Activated CD4-positive, alpha-beta T cell treated with anti-CD3 and anti-CD28 coated beads for 48 hours (primary cell): ENCODE results near the gene STRA8.

Experiments used
- DNase-seq: peaks from one replicate; pipeline ENCODE4 v3.0.0-alpha.2; 2020

Gene STRA8, protein sequence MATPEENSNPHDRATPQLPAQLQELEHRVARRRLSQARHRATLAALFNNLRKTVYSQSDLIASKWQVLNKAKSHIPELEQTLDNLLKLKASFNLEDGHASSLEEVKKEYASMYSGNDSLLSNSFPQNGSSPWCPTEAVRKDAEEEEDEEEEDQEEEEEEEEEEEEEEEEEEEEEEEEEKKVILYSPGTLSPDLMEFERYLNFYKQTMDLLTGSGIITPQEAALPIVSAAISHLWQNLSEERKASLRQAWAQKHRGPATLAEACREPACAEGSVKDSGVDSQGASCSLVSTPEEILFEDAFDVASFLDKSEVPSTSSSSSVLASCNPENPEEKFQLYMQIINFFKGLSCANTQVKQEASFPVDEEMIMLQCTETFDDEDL

DNA sequence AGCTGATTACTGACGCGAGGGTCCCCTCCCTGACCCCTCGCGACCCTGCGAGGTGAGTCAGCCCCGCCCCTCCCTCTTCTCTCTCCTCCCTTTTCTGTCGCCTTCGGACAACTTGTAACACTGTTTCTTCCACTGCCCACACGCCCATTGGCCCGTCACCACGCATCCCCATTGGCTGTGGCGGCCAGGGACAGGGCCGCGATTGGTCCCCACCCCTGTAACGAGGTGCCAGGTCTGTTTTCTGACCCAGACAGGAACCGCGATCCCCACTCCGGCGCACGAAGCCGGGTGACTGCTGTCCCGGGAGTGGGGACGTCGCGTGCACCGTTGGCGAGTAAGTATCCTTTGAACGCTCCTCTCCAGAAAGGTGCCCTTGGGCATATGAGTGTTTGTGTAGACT, at the start of gene STRA8:
TSS of gene STRA8 (plus strand) at position 269 of the 400 bp plus-strand sequence. CDS start 6,687 bp downstream, outside the sequence.
- DNase-seq: no peak

DNA sequence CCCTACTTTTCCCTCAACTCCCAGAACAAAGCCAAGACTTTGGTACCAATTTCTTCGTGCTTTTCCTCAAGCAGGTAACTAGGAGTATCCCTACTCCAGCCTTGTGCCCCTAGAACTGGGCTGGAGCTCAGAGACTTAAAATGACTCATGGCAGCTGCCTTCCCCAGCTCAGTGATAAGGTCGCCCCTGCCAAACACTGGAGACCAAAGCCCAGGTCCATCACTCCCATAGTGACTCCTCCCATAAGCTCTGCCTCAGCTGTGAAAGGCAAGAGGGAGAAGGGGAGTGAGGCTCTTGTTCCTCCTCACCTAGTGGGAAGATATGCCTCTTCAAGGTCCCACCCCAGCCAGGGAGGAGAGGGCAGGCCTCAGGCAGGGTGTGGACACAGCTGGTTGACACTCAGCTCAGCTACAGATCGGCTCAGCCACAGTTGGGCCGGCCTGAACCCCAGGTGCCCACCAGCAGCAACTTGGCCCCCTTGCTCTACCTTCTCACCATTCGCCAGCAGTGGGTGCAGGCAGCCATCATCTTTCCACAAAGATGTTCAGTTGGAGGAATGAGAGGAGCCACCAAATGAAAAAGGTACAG, 49.3 kb upstream of the STRA8 start:
- no peak for DNase-seq

DNA sequence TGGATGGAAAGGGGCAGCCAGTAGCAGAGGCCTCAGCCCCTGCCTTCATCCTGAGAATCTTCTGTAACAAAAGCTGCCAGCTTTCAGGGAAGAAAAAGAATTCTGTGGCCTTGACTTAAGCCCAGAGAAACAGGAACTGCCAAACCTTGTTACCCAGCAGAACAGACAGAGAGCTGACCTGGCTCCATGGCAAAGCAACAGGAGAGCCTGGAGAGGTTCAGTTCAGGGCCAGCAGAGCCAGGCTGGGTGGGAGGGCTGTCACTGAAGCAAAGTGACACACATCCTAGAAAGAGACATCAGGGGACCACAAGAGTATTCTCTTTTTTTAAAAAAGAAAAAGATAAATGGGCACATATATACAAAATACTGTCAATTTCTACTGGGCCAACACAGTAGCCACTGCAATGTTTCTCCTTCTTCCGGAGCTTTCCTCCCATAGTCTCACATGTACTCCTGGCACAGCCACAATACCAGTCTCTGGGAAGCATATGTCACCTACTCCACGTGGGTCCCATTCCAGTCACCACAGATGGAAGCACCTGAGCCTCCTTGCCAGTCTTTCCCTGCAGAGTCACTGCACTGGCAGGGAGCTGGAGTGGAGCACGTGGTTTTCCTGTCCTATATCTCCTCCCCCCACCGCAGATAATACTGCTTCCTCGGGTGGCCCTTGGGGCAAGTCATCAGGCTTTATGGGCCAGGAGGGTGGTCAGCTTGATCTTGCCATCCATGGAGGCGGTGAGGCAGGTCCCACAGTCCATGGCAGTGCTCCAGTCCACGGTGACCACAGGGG, 48.0 kb upstream of the STRA8 start:
- no peak for DNase-seq

DNA sequence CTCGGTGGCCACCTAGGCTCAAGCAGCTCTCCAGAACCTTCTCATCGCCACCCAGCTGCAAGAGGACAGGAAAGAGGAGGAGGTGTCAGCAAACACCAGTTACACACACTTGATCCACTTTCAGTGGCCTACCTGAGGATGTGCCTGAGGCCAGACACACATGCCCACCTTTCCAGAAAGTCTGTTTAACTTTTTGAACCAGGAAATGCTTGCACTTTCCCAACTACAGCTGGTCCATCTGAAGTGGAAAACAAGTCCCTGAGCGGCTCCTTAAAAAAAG, 47.4 kb upstream of the STRA8 start:
- DNase-seq: no peak

DNA sequence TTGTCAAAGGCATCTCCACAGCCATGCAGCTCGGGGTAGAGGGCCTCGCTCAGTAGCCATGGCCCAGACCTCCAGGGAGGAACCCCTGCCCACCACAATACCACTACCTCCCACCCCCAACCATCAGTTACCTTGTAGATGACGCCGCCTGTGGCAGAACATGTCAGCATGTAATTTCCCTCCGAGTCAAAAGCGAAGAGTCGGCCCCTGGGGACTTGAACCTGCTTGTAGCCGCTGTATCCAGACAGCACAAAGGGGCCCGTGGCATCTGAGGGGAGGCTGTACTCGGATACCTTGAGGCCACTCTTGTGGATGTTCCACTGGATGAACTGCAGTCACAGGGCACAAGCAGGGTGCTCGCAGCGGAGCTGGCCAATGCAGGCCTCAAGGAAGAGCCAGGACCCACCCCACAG, 46.8 kb upstream of the STRA8 start:
- no peak for DNase-seq

DNA sequence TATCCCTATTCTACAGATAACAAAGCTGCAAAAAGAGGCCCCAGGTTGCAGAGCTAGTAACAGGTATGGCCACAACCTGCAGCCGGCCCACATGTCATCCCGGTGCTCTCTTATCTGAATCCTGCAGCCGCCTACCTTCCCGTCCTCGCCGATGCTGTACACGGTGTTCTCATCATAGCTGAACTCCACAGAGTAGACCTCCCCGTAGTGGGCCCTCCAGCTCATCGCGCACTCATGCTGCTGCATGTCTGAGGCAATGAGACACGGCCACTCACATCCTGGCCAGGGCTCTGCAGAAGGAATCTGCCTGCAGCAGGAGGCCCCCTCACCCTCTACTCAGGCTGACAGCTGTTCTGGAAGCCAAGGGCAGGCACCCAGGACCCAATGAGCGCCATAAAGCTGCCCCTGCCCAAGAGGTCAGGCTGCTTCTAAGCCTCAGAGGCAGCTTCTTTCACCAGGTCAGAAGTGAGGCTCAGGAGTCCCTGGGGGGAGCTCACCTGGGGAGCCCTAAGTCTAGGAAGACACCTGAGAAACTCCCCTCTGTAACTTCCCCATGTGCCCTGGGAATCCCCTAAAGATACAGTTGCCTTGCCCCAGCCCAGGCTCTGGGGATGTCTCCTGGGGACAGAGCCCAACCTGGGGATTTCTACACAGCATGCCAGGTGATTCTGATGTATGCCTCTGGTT, 45.2 kb upstream of the STRA8 start:
- no peak for DNase-seq

DNA sequence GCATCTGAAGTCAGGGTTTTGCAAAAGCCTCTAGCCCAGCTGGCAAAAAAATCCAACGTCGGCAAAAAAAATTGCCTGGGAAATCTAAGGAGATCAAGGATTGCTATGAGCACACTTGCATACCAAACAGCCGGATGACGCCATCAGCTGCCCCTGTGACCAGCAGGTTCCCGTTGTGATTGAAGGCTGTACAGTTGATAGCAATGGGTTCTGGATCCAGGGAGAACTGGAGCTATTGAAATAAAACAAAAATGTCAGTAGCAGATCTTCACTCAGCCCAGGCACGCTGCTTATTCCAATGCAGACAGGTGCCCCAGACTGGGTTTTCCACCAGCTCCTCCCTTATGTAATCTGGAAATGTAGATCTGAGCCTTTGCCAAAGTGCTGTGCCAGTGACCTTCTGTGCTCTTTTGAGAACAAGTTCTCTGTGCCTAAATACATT, 44.4 kb upstream of the STRA8 start:
- DNase-seq: no peak

DNA sequence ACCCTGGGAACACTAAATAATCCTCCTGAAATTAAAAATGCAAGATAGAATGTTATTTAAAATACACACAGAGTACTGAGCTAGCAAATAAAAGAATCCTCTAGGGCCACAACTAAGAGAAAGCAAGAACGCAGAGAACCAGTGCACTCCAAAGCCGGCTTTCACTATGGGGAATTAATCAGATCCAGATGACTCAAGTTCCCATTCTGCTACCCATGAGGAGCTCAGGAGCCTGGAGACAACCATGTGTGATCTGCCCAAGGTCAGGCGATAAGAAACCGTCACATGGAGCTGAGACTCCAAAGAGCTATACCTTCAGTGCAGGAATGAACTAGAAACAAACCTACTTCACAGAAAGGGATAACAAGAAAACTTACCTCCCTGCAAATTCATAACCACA, 43.7 kb upstream of the STRA8 start:
- no peak for DNase-seq

- no peak for DNase-seq
Observed at GRCh38 chr7:135190703-135191102, 42.9 kb upstream of the STRA8 start.

GRCh38 chr7:135192914-135193536, 40.6 kb upstream of the STRA8 start:
- DNase-seq: no peak

DNA sequence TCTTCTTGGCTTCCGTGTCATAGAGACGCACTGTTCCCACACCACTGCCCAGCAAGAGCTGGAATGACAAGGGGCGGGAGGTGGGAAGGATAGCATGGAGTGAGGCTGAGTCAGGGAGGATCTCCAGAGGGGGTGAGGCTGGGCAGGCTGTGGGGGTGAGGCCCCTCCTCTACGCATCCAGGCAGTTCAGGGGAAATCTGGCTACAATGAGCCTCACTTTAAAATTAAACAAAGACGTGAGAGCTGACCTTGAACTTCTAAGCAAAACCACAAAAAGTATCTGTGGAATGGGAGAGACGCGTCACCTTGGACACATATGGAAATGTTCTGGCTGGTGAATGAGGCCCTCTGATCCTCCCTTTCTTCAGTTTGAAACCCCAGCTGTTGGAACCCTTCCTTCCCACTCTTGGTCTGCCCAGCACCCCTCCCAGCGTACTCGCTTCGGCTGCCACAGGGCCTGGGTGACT, 40.0 kb upstream of the STRA8 start:
- no peak for DNase-seq

DNA sequence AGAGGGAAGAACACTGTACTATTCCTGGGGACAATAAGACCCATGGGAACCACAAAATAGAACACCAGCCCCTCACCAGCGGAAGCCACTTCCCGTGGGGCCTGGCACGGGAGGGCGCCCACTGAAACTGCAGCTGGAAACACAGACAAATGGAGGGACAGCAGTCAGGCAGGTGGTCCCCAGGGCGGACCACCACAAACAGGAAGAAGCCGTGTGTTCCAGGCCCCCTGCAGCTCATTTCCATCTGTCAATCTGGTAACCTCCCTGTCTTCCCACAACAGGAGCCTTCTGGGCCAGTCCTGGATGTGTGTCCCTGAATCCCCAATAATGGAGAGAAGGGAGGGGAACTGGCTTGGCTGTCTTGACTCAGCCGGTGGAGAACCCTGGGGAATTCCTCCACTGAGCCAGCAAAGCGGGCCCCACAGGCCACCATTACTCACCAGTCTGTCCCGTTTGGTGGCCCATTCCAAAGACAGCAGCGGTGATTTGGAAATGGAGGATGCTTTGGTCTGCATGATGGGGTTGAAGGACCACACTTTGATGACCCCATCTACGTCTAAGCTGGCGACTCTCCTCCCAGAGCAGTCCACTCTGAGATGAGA, 39.0 kb upstream of the STRA8 start:
- DNase-seq: no peak

DNA sequence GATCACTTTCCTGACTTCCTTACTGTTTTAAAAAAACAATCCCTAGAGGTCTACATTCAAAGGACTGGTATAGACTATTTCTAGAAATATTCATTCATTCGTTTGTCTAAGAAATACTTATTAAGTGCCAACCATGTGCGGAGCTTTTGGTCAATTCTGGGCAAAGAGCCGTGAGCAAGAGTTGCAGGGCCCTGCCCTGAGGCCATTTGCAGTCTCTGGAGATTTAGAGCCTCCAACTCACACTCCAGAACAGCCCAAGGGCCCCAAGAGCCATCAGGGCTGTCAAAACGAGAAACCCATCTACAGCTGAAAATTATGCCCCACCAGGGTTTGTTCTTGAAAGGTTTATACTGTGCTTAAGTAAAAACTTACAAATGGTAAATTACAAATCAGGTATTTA, 38.5 kb upstream of the STRA8 start:
- DNase-seq: no peak

- DNase-seq: no peak
Observed at GRCh38 chr7:135195968-135196629, 37.5 kb upstream of the STRA8 start.

- no peak for DNase-seq
Observed at GRCh38 chr7:135197343-135197742, 36.3 kb upstream of the STRA8 start.

DNA sequence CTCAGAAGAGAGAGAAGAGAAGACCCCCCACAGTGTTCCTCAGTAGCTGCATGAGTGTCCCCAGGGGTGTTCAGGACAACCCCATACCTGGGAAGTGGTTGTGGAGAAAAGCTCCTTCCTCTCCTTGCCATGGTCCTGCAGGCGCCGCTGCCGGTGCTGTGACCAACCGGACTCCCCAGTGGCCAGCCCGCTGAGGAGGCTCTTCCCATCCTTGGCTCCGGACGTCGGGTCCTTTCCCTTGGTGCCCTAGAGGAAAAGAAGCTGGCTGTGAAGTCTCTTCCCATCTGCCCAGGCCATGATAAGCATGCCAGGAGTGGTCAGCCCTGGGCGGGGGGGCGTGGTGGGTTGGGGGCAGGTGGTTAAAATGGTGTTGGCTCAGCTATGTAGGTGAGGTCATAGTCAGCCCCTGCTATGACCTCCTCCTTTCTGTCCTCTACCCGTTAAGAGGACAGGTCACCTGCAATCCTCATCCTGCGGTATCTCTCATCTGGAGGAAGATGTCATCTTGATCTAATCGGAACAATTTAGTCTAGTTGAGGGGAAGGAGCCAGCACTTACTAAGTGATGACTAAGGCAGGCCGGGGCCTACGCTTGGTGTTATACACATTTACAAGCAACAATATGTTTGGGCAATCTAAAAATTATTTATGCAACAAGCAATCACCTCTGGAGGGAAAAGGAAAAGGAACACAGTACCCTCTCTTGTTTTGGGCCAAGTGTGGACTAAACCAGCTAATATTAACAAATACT, 35.6 kb upstream of the STRA8 start:
- peak; percentile 17 for DNase-seq

GRCh38 chr7:135199439-135199838, 34.2 kb upstream of the STRA8 start:
- DNase-seq: no peak

DNA sequence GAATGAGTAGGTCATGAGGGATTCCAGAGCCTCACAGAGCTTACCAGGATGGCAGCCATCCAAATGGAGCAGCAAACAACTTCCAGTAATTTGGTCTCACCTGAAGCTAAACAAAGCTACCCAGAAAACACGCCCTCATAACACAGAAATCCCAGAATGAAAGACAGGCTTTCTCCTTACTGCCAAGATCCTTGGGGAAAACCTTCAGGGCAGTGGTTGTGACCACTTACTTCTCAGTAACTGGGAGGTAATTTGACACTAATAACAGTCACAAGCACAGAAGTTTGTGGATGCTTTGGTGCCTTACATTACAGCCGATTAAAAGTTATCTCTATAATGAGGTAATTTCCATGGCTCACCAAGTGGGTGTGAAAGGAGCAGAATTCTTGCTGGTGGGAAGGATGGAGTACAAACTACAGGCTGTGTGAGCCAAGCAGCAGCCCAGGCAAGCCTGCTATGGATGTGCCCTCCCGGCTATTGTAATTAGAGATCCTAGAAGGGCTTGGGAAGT, 32.8 kb upstream of the STRA8 start:
- DNase-seq: no peak

GRCh38 chr7:135201350-135201749, 32.3 kb upstream of the STRA8 start:
- no peak for DNase-seq

- no peak for DNase-seq
Observed at GRCh38 chr7:135204341-135204749, 29.3 kb upstream of the STRA8 start.

DNA sequence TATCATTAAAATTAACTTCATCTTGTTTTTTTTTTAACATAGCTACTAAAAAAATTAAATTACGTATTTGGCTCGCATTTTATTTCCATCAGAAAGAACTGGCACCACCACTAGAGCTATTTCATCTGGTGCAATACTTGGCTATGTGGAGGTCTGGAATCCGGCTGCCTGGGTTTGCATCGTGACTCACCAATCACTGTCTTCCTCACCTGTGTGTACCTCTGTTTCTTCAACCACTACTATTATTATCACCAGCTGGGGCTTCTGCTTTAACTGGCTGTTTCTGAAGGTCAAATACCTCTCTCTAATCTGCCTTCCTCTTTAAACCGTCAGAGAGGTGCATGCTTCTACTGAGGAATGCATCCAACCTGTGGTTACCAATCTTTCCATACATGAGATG, 28.8 kb upstream of the STRA8 start:
- DNase-seq: no peak
